ENCODE measurements around the gene COBLL1.
"Not testable (repeated sequence)": the region's sequence is repeated elsewhere in the genome, so short reads cannot be mapped to it uniquely, and the experiment has no call there.

The COBLL1 gene

DNA sequence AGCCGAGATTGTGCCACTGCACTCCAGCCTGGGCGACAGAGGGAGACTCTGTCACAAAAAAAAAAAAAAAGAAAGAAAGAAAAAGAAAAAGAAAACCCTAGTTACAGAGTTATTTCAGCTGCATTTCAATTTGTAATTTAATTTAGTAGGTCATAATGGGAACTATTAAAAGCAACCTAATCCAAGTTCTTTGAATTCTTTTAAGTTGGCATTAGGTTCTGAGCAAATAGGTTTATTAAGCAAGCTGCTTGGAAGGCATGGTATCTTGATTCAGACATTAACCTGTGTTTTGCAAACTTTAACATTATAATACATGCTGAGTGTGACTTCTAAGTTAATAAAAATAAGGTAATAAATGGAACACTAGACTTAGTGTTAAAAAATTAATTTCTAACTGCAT is 29.8 kb upstream of the COBLL1 start:
- Histone ChIP-seq H3K9ac (ENCODE audit: low read length) (no peak overlapping the region), H3K4me1 (ENCODE audit: control insufficient read depth, insufficient read depth, low read length) (peaks cover 5% of the 10 kb centered on the region), H3K9me3 (ENCODE audit: control insufficient read depth, low read length) (no peaks in the 10 kb centered on the region), H3K4me3 (ENCODE audit: low read length) (no peak overlapping the region), H3K36me3 (ENCODE audit: control insufficient read depth, insufficient read depth, low read length) (no peaks in the 10 kb centered on the region), H3K27me3 (ENCODE audit: control insufficient read depth, insufficient read depth, low read length) (no peaks in the 10 kb centered on the region)

DNA sequence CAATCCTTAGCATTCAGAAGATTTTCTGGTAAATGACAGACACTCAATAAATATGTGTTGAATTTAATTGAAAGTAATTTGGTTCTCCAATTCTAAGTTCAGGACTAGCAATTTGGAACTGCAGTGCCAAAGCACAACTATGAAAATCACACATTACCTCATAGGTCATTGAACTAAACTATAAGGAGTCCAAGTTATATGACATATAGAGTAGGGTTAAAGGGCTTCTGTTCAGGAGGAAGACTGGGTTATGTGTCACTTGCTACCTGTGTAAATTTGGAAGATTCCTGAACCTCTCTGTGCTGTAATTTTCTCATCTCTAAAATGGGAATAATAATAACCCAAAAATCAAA is 27.8 kb upstream of the COBLL1 start:
- Histone ChIP-seq H3K4me3 (ENCODE audit: low read length) (no peak overlapping the region), H3K36me3 (ENCODE audit: control insufficient read depth, insufficient read depth, low read length) (no peaks in the 10 kb centered on the region), H3K27me3 (ENCODE audit: control insufficient read depth, insufficient read depth, low read length) (no peaks in the 10 kb centered on the region), H3K9ac (ENCODE audit: low read length) (no peak overlapping the region), H3K4me1 (ENCODE audit: control insufficient read depth, insufficient read depth, low read length) (peaks cover 5% of the 10 kb centered on the region), H3K9me3 (ENCODE audit: control insufficient read depth, low read length) (no peaks in the 10 kb centered on the region)

DNA sequence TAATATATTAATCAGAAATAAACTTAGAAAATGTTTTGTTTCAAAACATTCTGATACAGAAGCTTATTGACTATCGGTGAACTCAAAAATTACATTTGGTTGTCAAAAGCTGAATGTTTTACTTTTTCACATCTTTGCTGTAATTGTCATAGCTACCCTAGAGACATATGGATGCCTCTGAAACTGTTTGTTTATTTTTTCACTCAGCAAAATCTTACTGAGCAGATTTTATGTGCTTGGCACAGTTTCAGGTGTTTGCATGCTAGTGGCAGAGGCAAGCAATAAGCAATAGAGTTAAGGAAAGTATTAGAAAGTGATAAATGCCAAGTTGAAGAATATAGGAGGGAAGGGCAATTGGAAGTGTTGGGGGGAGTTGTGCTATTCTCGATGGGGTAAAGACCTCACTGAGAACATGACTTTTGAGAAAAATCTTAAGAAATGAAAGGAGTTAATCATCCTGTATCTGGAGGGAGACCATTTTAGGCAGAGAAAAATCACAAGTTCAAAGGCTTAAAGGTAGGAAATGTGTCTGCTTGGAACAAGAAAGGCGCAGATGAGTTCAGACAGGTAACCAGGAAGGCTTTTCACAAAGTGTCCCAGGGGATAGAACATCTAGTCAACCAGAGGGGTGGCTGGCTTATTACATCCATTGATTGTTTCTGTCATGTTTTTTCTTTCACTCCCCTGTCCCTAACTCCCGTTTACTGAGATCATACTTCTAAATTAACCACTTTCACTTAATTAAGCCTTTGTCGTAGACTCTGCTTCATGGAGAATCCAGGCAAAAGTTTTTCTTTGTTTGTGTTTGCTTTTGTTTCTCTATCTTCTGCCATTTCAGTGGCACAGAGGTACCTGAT is 27.2 kb upstream of the COBLL1 start:
- H3K36me3 ChIP-seq (ENCODE audit: control insufficient read depth, insufficient read depth, low read length), result no peaks in the 10 kb centered on the region
- H3K9me3 ChIP-seq (ENCODE audit: control insufficient read depth, low read length), result no peaks in the 10 kb centered on the region
- H3K9ac ChIP-seq (ENCODE audit: low read length), result no peak overlapping the region

DNA sequence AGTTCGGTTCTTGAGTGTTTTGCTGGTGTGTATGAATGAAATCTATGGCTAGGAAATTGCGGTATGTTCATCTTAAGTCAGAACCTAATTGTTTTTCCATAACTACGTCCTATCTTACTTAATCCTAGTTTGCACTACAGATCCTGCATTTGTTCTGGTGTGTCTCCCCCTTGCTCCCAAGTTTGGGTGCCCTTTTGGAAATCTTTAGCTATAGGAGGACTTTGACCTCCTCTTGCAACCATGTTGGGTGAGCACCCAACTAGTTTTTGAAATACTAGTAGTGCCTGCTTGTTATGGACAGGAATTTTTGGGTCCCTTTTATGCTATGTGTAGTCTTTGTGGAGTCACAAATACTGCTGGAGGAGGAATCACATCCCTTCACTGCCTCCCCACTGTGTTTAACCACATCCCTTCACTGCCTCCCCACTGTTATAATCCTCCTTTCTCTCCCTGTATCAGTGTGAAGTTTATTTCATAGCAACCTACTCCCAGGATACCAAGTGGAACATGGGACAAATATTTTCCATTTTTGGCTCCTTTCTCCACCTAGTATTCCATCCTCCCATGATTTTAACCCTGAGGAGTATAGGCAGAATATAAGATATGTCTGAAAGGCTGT is 26.3 kb upstream of the COBLL1 start:
- Histone ChIP-seq H3K9me3 (ENCODE audit: control insufficient read depth, low read length) (no peaks in the 10 kb centered on the region), H3K36me3 (ENCODE audit: control insufficient read depth, insufficient read depth, low read length) (no peaks in the 10 kb centered on the region), H3K27me3 (ENCODE audit: control insufficient read depth, insufficient read depth, low read length) (no peaks in the 10 kb centered on the region), H3K4me3 (ENCODE audit: low read length) (no peak overlapping the region), H3K4me1 (ENCODE audit: control insufficient read depth, insufficient read depth, low read length) (no peaks in the 10 kb centered on the region), H3K9ac (ENCODE audit: low read length) (no peak overlapping the region)

More for the DNA sequence above, 27.2 kb upstream of the COBLL1 start:
- Histone ChIP-seq H3K27me3 (ENCODE audit: control insufficient read depth, insufficient read depth, low read length) (no peaks in the 10 kb centered on the region), H3K4me3 (ENCODE audit: low read length) (no peak overlapping the region), H3K4me1 (ENCODE audit: control insufficient read depth, insufficient read depth, low read length) (peaks cover 5% of the 10 kb centered on the region)

DNA sequence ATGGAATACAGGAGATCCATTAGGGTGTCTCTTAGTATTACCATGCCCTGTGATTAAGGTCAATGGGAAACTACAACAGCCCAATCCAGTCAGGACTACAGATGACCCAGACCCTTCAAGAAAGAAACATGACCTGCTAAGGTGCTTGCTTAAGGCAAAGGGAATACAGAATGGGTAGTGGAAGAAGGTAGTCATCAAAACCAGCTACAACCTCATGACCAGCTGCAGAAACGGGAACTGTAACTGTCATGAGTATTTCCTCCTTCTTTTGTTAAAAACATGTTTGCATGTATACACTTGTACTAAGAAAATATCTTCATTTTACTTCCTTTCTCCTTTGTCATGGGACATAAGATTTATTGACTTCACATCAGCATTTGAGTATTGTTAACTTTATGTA is 24.8 kb upstream of the COBLL1 start:
- H3K4me3 ChIP-seq (ENCODE audit: low read length); H3K9ac ChIP-seq (ENCODE audit: low read length); H3K4me1 ChIP-seq (ENCODE audit: control insufficient read depth, insufficient read depth, low read length); H3K27me3 ChIP-seq (ENCODE audit: control insufficient read depth, insufficient read depth, low read length); H3K36me3 ChIP-seq (ENCODE audit: control insufficient read depth, insufficient read depth, low read length); H3K9me3 ChIP-seq (ENCODE audit: control insufficient read depth, low read length): not testable (repeated sequence)

DNA sequence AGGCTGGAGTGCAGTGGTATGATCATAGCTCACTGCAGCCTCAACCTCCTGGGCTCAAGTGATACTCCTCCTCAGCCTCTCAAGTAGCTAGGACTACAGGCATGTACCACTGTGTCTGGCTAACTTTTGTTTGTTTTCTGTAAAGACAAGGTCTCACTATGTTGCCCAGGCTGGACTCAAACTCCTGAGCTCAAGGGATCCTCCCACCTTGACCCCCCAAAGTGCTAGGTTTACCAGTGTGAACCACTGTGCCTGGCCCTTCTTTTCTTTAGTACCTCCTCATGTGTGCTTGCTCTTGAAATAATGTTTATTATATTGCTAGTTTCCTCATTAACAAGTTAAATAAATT is 19.0 kb upstream of the COBLL1 start:
- no peaks in the 10 kb centered on the region for H3K36me3 ChIP-seq (ENCODE audit: control insufficient read depth, insufficient read depth, low read length)
- no peaks in the 10 kb centered on the region for H3K27me3 ChIP-seq (ENCODE audit: control insufficient read depth, insufficient read depth, low read length)
- no peaks in the 10 kb centered on the region for H3K9me3 ChIP-seq (ENCODE audit: control insufficient read depth, low read length)
- H3K4me1 ChIP-seq (ENCODE audit: control insufficient read depth, insufficient read depth, low read length), result no peaks in the 10 kb centered on the region
- no peak overlapping the region for H3K4me3 ChIP-seq (ENCODE audit: low read length)
- H3K9ac ChIP-seq (ENCODE audit: low read length), result no peak overlapping the region

DNA sequence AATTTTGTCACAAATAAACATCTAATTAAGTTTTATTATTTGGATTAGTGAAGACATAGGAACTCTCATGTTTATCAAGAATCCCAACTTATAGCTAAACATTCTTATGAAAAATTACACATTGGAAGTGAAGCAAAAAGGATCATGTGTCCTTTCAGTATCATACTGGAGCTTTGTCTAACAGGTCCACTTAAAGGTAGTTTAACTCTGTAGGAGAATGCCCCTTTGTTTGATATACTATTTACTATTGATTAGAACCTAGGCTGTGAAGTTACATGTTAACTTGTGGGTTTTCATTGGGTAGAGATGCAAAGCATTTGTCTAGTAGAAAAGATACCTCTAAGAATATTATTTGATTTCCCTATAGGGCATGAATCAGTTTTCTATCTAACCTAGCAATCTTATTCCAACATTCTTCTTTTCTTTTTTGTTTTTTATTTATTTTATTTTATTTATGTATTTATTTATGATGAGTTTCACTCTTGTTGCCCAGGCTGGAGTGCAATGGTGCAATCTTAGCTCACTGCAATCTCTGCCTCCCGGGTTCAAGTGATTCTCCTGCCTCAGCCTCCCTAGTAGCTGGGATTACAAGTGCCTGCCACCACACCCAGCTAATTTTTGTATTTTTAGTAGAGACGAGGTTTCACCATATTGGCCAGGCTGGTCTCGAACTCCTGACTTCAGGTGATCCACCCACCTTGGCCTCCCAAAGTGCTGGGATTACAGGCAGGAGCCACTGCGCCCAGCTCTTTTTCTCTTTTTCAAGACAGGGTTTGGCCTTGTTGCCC is 18.5 kb upstream of the COBLL1 start:
- not testable (repeated sequence) for H3K36me3 ChIP-seq (ENCODE audit: control insufficient read depth, insufficient read depth, low read length); H3K27me3 ChIP-seq (ENCODE audit: control insufficient read depth, insufficient read depth, low read length); H3K4me1 ChIP-seq (ENCODE audit: control insufficient read depth, insufficient read depth, low read length); H3K9me3 ChIP-seq (ENCODE audit: control insufficient read depth, low read length); H3K9ac ChIP-seq (ENCODE audit: low read length); H3K4me3 ChIP-seq (ENCODE audit: low read length)

DNA sequence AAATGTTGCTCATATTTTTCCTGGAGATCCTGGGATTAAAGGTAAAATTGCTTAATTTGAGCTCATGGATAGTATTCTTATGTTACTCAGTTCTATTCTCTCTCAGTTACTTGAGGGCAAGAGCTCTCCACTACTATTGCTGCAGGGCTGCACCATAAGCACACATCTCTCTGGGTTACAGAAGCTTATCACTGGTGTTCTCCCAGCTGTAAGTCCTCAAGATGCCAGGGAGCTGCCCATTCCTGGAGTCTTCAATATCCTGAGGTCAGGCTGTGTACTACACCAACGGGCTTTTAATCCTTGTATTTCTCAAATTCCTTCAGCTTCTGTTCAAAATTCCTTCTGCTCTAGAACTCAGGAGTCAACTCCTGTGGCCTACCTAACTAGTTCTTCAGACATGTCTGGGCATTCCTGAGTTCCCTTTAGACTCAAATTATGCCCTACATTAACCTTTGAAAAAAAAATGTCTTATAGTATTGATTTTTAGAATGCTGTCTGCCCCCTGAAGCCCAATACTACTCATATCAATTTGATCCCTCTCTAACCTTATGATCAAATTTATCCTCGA is 17.7 kb upstream of the COBLL1 start:
- H3K36me3 ChIP-seq (ENCODE audit: control insufficient read depth, insufficient read depth, low read length), result no peaks in the 10 kb centered on the region
- no peaks in the 10 kb centered on the region for H3K4me1 ChIP-seq (ENCODE audit: control insufficient read depth, insufficient read depth, low read length)

DNA sequence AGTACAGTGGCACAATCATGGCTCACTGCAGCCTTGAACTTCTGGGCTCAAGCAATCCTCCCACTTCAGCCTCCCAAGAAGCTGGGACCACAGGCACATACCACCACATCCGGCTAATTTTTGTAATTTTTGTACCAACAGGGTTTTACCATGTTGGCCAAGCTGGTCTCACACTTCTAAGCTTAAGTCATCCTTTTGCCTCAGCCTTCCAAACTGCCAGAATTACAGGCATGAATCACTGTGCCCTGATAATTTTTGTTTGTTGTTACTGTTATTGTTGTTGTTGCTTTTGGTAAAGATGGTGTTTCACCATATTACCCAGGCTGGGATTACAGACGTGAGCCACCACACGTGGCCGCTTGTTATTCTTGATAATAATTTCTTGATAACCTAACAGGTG is 10.5 kb upstream of the COBLL1 start:
- no peaks in the 10 kb centered on the region for H3K4me1 ChIP-seq (ENCODE audit: control insufficient read depth, insufficient read depth, low read length)
- no peaks in the 10 kb centered on the region for H3K36me3 ChIP-seq (ENCODE audit: control insufficient read depth, insufficient read depth, low read length)
- no peaks in the 10 kb centered on the region for H3K27me3 ChIP-seq (ENCODE audit: control insufficient read depth, insufficient read depth, low read length)
- H3K9ac ChIP-seq (ENCODE audit: low read length), result no peak overlapping the region
- no peak overlapping the region for H3K4me3 ChIP-seq (ENCODE audit: low read length)
- no peaks in the 10 kb centered on the region for H3K9me3 ChIP-seq (ENCODE audit: control insufficient read depth, low read length)

More for the DNA sequence above, 17.7 kb upstream of the COBLL1 start:
- H3K27me3 ChIP-seq (ENCODE audit: control insufficient read depth, insufficient read depth, low read length), result no peaks in the 10 kb centered on the region
- no peaks in the 10 kb centered on the region for H3K9me3 ChIP-seq (ENCODE audit: control insufficient read depth, low read length)
- H3K4me3 ChIP-seq (ENCODE audit: low read length), result no peak overlapping the region
- H3K9ac ChIP-seq (ENCODE audit: low read length), result no peak overlapping the region

DNA sequence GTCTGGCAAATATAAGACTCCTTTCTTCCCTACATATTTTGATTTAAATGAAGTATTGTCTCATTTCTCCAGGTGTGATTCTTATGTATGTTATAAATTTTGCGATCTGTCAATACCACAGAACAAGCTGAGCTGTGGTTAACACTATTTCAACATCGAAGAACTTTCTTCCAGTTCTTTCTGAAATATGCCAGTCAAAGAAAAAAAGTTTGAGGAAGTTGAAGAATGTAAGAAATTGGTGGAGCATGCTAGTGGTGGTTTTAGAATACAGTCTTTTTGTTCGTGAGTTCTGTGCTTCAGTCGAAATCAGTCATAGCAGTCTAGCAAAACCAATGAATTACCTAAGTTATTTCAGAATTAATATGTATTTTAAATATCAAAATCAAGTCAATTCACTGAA is 8.6 kb upstream of the COBLL1 start:
- Histone ChIP-seq H3K9ac (ENCODE audit: low read length) (no peak overlapping the region), H3K36me3 (ENCODE audit: control insufficient read depth, insufficient read depth, low read length) (no peaks in the 10 kb centered on the region), H3K27me3 (ENCODE audit: control insufficient read depth, insufficient read depth, low read length) (no peaks in the 10 kb centered on the region), H3K4me1 (ENCODE audit: control insufficient read depth, insufficient read depth, low read length) (no peaks in the 10 kb centered on the region), H3K4me3 (ENCODE audit: low read length) (no peak overlapping the region), H3K9me3 (ENCODE audit: control insufficient read depth, low read length) (no peaks in the 10 kb centered on the region)

DNA sequence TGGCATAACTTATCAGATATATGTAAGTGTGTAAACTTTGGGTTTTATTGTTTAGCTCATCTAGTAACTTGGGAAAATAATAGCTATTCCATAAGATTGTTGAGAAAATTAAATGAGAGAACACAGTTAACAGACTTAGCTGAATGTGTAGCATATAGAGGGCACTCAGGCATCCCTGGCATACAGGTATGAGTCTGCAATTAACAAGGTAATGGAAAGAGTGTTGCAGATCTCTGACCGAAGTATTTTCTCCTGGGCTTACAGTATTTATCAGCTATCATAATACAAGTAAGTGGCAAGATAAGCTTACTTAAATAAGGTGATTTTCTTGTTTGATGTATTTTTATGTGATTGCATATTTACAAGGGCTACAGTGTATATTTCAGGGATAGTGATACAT is 7.9 kb upstream of the COBLL1 start:
- H3K4me3 ChIP-seq (ENCODE audit: low read length), result no peak overlapping the region
- no peaks in the 10 kb centered on the region for H3K4me1 ChIP-seq (ENCODE audit: control insufficient read depth, insufficient read depth, low read length)
- H3K36me3 ChIP-seq (ENCODE audit: control insufficient read depth, insufficient read depth, low read length), result no peaks in the 10 kb centered on the region
- H3K9me3 ChIP-seq (ENCODE audit: control insufficient read depth, low read length), result no peaks in the 10 kb centered on the region
- H3K27me3 ChIP-seq (ENCODE audit: control insufficient read depth, insufficient read depth, low read length), result no peaks in the 10 kb centered on the region
- no peak overlapping the region for H3K9ac ChIP-seq (ENCODE audit: low read length)
